Left hindlimb (tissue), 1 donor: Measurements from ENCODE around the gene NF1.
"Not testable (repeated sequence)": the region's sequence is repeated elsewhere in the genome, so short reads cannot be mapped to it uniquely, and the experiment has no call there.

Experiments used
- DNase-seq: peaks from one replicate; pipeline ENCODE4 v3.0.0-alpha.2; 2018

NF1 gene

DNA sequence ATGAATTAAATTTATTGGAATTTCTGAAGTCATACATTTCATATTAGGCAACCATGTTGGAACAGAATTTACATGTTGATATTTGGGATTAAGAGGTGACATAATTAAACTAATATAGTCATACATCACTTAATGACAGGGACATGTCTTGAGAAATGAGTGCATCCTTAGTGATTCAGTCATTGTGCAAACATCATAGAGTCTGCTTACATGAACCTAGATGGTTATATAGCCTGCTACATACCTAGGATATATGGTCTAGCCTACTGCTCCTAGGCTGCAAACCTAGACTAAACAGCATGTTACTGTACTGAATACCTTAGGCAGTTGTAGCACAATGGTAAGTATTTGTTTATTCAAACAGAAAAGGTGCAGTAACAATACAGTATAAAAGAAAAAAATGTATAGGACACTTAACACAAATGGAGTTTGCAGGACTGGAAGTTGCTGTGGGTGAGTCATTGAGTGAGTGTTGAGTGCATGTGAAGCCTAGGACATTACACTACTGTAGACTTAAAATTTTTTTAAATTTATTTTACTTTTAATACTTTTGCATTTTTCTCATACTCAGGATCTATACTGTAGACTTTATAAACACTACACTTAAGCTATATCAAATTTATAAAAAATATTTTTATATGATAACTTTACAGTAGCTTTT, 116.7 kb downstream of the NF1 start:
- no peak for DNase-seq

GRCh38 chr17:31216031-31216751, 121.4 kb downstream of the NF1 start:
- DNase-seq, result no peak

- no peak for DNase-seq
These were observed 129.6 kb downstream of the NF1 start for GRCh38 chr17:31224366-31224765.

DNA sequence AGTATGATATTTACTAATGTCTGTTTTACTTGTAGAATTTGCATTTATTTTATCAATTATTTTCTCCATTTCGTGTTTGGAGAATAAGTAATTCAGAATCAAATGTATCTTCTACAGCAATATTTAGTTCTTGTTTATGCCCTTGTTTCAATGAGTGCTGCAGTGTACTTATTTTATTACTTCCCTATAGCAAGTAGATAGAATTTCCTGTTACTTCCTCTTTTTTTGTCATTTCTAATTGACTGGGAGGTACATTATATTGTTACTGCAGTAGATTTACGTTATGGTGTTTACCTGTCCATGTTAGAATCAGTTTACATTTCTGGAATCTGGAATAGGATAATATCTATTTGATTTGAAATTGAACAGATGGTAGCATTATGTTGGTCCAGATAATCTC, 131.1 kb downstream of the NF1 start:
- no peak for DNase-seq

GRCh38 chr17:31226373-31226772, 131.6 kb downstream of the NF1 start:
- no peak for DNase-seq

GRCh38 chr17:31226950-31227349, 132.2 kb downstream of the NF1 start:
- DNase-seq, result no peak

GRCh38 chr17:31231852-31232251, 137.1 kb downstream of the NF1 start:
- no peak for DNase-seq

DNA sequence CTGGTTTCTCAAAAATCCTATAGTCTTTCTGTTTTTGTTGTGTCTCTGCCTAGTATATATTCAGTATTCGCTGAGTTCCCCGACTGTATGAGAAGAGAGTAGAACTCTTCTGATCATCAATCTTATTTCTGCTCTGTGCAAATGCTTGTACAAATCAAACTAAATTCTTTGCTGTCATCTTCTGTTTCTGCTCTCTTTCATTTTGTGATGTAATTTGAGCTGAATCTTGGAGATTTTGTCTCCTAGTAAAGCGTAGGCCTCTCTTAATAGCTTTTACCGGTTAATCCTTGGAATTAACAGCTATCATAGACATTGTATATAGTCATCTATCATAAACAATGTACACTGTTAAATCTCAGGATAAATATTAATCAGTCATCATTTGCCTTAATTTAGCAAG, 140.3 kb downstream of the NF1 start:
- DNase-seq, result no peak

DNA sequence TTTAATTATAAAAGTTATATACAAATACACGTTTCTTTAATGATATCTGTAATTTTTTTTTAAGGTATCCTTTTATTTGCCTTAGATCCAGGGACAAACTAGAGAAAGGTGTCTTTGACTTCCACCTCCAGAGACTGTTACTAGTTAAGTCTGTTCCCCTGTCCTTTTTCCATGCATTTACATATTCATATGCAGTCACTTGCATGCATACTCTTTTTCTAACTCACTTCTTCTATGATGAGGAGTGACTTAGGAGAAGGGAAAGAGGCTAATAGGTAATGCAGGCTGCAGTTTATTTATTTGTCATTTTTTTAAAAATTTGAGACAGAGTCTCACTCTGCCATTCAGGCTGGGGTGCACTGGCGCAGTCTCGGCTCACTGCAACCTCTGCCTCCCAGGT, 141.4 kb downstream of the NF1 start:
- no peak for DNase-seq

GRCh38 chr17:31236712-31237111, 141.9 kb downstream of the NF1 start:
- DNase-seq, result no peak

GRCh38 chr17:31241116-31241515, 146.3 kb downstream of the NF1 start:
- no peak for DNase-seq

GRCh38 chr17:31248986-31249834, 154.4 kb downstream of the NF1 start:
- DNase-seq, result no peak

- DNase-seq, result no peak
These were observed 155.0 kb downstream of the NF1 start for GRCh38 chr17:31249835-31250141.

GRCh38 chr17:31250229-31250628, 155.5 kb downstream of the NF1 start:
- DNase-seq, result no peak

DNA sequence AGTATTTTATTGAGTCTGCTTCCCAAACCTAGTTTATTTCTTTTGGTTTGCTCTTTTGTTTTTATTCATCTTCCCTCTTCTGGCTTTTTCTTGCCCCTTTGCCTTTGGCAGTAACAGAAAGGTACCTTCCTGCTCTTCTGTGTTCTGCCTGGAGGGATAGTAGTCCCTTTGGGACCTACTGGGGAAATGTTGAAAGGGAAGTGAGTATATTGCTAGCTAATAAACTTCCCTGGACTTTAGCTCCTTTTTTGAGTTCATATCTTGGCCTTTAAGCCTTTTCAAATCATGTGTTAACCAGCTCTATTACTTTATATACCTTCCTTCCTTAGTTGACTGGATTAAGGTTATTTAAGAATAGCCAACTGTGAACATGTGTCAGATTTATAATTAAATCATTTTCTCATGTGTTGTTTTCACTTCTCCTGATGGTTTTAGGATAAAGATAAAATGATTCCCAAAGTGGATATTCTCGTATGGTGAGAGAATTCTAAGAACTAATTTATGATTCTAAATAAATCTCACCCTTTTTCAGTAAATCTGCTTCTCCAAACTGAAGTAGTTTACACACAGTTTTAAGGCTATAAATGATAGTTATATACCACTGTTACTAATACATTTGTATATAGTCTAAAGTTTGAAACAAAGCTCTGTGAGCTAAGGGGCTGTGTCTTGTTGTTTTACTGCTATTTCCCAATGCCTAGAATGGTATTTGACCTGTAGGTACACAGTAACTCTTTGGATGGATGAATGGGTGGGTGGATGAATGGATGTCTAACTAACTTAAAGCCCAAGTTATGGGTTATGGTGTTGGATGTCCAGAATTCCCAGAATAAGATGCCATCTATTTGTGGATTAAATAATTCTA, 156.6 kb downstream of the NF1 start:
- no peak for DNase-seq

GRCh38 chr17:31251970-31252328, 157.2 kb downstream of the NF1 start:
- DNase-seq, result no peak

GRCh38 chr17:31252741-31253140, 158.0 kb downstream of the NF1 start:
- DNase-seq, result no peak

DNA sequence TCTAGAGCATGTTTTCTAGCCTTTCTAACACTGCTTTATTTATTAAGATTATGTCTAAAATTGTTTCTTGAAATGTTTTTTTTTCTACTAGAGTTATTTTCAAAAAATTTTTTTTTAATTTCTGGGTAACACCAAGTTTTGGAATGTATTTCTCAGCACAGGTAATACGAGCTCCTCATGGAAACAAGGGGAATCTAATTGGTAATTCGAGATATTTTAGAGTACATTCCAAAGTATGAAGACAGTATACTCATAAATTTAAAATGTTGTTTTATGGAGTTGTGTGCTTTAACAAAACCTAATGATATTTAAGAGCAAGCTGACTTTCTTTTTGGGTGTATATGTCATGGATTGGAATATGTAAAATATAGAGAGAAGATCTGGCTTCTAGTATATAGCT, 159.9 kb downstream of the NF1 start:
- DNase-seq, result no peak

DNA sequence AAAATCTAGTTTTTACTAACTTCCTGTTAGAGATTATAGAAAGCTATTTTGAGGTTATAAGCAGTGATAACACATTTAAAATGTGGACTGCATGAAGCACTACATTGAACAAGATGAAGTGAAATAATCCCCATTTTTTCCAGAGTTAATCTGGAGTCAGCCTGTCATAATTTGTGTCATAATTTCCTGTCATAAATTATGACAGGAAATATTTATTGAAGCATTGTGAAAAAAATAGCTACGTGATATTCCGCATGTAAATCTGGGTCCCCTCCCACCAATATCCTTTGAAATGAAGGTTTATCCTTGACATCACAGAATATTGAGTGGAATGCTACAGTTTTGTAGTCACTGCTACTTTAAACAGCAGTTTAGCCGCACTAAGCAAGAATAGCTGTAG, 162.2 kb downstream of the NF1 start:
- DNase-seq, result no peak

DNA sequence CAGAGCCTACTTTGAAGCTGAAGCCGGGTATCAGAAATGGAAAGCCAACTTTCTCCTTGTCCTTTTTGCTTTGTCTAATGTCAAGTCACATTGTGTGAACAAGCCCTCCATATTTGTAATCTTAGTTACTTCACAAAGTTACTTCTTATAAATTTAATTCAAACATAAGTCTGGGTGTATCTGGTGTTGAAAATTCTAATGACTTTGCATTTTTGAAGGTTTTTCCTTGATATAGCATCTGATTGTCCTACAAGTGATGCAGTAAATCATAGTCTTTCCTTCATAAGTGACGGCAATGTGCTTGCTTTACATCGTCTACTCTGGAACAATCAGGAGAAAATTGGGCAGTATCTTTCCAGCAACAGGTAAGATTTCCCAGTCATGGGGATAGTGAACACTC, 165.4 kb downstream of the NF1 start:
- DNase-seq, result no peak

DNA sequence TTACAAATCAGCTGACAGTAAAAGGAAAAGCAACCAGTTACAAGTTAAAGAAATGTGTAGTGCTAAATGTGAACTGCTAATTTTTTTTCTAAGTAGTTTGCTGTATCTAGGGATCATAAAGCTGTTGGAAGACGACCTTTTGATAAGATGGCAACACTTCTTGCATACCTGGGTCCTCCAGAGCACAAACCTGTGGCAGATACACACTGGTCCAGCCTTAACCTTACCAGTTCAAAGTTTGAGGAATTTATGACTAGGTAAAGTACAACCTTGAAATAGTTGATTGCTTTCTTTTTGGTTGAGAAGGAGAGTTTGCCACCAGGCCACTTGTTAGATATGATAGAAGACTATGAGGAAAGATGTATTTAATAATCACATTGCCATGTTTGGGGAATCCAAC, 166.8 kb downstream of the NF1 start:
- no peak for DNase-seq

DNA sequence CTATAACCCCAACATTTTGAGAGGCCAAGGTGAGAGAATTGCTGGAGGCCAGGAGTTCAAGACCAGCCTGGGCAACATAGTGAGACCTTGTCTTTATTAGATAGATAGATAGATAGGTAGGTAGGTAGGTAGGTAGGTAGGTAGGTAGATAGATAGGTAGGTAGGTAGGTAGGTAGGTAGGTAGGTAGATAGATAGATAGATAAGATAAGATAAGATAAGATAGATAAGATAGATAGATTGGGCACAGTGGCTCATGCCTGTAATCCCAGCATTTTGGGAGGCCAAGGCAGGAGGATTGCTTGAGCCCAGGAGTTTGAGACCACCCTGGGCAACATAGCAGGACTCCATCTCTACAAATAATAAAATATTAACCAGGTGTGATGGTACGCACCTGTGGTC, 168.1 kb downstream of the NF1 start:
- DNase-seq, result not testable (repeated sequence)

DNA sequence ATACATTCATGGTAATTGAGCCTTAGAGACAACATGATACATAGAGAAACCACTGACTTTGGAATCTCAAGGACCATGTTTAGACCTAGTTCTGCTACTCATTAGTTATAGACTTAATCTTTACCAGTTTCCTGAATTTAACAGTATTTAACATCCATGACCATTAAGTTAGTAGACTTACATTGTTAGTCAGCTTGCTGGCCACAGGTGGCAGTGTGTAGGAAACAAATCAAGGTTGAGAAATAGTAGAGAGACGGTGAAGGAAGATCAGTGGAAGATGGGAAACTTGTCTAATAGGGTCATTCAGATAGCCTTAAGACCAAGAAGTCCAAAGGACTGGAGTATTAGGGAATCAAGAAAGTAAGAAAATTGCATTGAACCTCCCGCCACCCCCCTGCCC, 171.3 kb downstream of the NF1 start:
- no peak for DNase-seq
